Central memory CD8-positive, alpha-beta T cell (primary cell): ENCODE data around the gene GPR15LG.
"Not testable (repeated sequence)": the region's sequence is repeated elsewhere in the genome, so short reads cannot be mapped to it uniquely, and the experiment has no call there.

Experiments used
- ATAC-seq: fragments of 150-1000 bp; cut with Tn5 transposase; replicated peaks from 2 replicates; pipeline ENCODE4 v1.10.0; 2022; ENCODE audit warnings: mild to moderate bottlenecking, moderate FRiP score, moderate number of reproducible peaks; ENCODE audit not compliant: poor library complexity, severe bottlenecking; ENCODE audit errors: extremely low read depth
- DNase-seq, 2 donors: peaks; one replicate each; pipeline ENCODE4 v3.0.0; 2021; ENCODE audit warnings: low spot score in 2 of 2
- H3K27ac Mint-ChIP-seq: one replicate; pipeline ENCODE4 v1.8.0; 2022; ENCODE audit warnings: low read depth, mild to moderate bottlenecking, moderate library complexity, mixed read lengths
- H3K27me3 Mint-ChIP-seq: one replicate; pipeline ENCODE4 v1.8.0; 2022; ENCODE audit warnings: mixed read lengths
- H3K36me3 Mint-ChIP-seq: one replicate; pipeline ENCODE4 v1.8.0; 2022; ENCODE audit warnings: mild to moderate bottlenecking, moderate library complexity, mixed read lengths; ENCODE audit not compliant: insufficient read depth
- H3K4me1 Mint-ChIP-seq: one replicate; pipeline ENCODE4 v1.8.0; 2022; ENCODE audit warnings: mixed read lengths
- H3K4me3 Mint-ChIP-seq: one replicate; pipeline ENCODE4 v1.8.0; 2022; ENCODE audit warnings: mild to moderate bottlenecking, moderate library complexity, mixed read lengths
- H3K9me3 Mint-ChIP-seq: one replicate; pipeline ENCODE4 v1.8.0; 2022; ENCODE audit warnings: mixed read lengths

GPR15LG gene

DNA sequence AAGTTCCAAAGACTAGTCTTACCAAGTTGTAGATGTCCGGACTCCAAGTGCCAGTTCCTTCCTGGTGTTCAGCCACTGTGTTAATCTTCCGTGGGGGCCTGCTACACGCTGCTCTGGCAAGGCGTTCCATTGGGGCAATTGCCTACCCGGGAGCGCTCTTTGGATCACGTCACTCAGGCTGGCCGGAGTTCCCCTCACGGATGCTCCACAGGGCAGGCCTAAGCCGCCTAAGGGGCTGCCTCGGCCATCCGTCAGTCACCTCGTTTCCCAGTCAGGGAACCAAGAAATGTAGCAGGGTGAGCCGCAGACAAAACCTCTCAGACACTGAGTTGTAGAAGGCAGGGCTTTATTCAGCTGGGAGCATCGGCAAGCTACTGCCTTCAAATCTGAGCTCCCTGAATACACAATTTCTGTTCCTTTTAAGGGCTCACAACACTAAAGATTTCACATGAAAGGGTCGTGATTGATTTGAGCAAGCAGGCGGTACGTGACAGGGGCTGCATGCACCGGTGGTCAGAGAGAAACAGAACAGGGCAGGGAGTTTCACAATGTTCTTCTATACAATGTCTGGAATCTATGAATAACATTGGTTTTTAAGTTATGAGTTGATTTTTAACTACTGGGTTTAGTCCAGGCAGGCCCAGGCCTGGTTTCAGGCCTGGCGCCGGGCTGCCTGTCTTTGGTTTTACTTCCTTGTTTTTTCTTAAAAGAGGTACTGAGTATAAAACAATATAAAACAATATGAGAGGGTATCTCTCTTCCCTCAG, 1.7 kb upstream of the GPR15LG start:
- H3K4me3 Mint-ChIP-seq, DNase-seq: not testable (repeated sequence)

DNA sequence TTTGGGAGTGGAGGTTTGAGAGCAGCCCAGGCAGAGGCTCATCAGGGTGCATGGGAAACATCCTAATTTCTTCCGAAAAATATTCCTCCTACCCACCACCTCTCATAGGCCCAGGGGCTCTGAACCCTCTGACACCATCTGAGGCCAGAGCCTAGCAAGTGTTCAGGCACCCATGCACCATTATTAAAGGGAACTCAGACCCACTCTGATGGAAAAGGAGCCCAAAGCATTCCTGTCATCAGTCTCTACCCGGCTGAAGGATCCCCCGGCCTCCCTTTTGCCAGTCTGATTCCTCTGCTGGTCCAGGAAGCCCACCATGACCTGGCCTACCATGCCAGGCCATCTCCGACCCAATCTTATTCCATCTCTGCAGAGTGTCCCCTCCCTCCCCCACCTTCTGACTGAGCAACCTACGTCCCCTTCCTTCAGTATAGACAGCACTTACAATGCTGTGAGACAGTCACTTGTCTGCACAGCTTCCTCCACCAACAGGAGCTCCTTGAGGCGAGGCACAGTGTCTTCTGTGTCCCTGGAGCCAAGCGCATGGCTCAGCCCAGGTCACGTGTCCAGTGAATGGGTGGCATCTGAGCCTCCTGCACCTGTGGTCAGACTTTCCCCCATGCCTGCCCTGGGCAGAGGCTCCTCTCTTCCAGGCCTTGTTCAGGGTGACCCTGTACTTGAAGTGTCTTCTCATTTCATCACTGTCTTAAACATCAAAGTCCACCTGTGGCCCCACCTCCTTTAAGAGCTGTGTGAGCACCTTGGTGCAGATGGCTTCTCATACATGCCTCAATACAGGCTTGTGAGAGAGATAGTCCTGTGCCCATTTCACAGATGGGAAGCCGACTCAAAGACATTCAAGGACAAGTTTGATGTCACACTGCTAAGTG, 889 bp upstream of the GPR15LG start:
- no peaks in the 10 kb centered on the region for H3K9me3 Mint-ChIP-seq
- H3K27me3 Mint-ChIP-seq: no peaks in the 10 kb centered on the region
- ATAC-seq (no peak), DNase-seq (no peak)
- H3K27ac Mint-ChIP-seq: no peak overlapping the region
- no peak overlapping the region for H3K4me3 Mint-ChIP-seq
- no peaks in the 10 kb centered on the region for H3K36me3 Mint-ChIP-seq
- peaks cover 7% of the 10 kb centered on the region for H3K4me1 Mint-ChIP-seq

More for the DNA sequence above, 1.7 kb upstream of the GPR15LG start:
- H3K27me3 Mint-ChIP-seq, ATAC-seq, H3K27ac Mint-ChIP-seq, H3K9me3 Mint-ChIP-seq, H3K36me3 Mint-ChIP-seq, H3K4me1 Mint-ChIP-seq: not testable (repeated sequence)

DNA sequence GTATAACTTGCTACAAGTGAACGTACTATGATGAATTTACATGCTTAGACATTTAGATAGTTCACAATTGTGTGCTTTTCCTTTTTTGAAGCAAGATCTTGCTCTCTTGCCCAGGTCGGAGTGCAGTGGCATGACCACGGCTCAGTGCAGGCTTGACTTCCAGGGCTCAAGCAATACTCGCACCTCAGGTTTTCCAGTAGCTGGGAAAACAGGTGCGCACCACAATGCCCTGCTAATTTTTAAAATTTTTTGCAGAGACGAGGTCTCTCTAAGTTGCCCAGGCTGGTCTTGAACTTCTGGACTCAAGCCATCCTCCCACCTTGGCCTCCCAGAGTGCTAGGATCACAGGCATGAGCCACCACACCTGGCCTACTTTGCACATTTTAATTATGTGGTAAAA, 1.8 kb downstream of the GPR15LG start:
- no peaks in the 10 kb centered on the region for H3K27me3 Mint-ChIP-seq
- H3K4me1 Mint-ChIP-seq: peaks cover 7% of the 10 kb centered on the region
- H3K9me3 Mint-ChIP-seq: no peaks in the 10 kb centered on the region
- ATAC-seq: no peak
- H3K4me3 Mint-ChIP-seq: no peak overlapping the region
- no peaks in the 10 kb centered on the region for H3K36me3 Mint-ChIP-seq
- DNase-seq: no peak
- no peak overlapping the region for H3K27ac Mint-ChIP-seq

DNA sequence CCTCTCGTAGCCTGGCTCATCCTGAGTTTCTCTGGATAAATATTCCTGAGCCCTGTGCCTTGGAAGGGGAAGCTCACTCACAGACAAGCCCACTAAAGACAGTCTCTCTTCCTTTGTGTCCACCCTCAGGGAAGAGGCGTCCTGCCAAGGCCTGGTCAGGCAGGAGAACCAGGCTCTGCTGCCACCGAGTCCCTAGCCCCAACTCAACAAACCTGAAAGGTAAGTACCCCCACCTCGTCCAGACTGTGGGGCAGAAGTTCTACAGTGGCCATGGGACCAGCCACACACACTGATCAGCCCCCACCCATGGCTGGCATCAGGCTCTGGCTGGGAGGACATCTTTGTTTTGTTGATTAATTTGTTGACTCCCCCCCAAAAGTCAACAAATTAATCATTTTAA, 2.8 kb downstream of the GPR15LG start:
- ATAC-seq: no peak
- H3K27ac Mint-ChIP-seq: no peak overlapping the region
- peak overlapping the region; percentile 56 for H3K4me3 Mint-ChIP-seq
- no peaks in the 10 kb centered on the region for H3K9me3 Mint-ChIP-seq
- no peaks in the 10 kb centered on the region for H3K36me3 Mint-ChIP-seq
- H3K27me3 Mint-ChIP-seq: no peaks in the 10 kb centered on the region
- peaks cover 7% of the 10 kb centered on the region for H3K4me1 Mint-ChIP-seq
- no peak for DNase-seq

DNA sequence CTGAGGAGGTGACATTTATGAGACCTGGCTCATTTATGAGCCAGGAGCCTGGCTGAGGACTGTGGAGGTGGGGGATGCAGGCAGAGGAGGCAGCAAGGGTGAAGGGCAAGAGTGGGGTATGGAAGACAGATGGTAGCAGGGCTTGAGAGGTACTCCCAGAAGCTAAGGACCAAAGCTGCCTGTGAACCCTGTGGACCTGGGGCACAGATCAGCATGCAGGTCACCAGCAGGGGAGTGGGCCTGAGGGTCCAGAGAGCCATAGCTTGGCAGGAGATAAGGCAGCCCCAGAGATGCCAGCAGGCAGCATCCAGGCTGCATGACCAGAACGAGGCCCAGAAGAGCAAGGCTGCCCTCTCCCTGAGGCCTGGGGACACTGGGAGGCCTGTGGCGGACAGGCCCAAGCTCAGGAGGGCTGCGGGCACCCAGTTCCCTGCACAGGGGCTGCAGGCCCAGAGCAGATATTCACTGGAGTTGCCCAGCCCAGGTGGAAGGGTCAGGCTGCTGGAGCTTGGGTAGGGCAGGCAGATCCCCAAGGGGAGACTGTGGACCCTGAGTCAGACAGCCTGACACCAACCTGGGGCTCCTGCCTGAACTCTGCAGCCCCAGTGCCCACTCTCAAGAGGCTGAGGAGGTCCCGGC, 3.4 kb downstream of the GPR15LG start:
- H3K27ac Mint-ChIP-seq: no peak overlapping the region
- no peak for DNase-seq
- H3K4me3 Mint-ChIP-seq: peak overlapping the region; percentile 56
- ATAC-seq: no peak
- no peaks in the 10 kb centered on the region for H3K36me3 Mint-ChIP-seq
- H3K9me3 Mint-ChIP-seq: no peaks in the 10 kb centered on the region
- peaks cover 7% of the 10 kb centered on the region for H3K4me1 Mint-ChIP-seq
- H3K27me3 Mint-ChIP-seq: no peaks in the 10 kb centered on the region

DNA sequence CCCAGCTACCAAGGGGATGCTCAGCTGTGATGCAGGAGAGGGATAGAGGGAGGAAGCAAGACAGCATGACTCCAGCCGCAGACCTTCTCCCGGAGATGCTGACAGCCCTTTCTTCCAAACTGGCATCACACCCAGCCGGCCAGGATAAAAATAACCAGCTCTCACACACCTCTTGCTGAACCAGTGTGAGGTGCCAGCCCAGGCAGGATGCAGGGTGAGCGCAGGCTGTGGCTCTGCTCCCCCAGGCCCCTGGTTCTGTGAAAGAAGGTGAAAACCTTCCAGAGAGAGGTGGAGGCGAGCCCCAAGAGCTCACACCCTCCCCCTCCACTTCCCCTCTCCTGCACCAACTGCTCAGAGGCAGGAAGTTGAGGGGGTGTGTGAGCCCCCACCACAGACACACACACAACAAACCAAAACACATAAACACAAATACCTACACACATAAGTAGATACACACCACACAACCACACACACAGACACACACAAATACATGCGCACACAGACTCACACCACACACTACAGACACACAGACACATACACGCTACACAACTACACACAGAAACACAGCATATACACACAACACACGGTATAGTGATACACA, 4.0 kb downstream of the GPR15LG start:
- Mint-ChIP-seq H3K27me3 (no peaks in the 10 kb centered on the region), H3K4me1 (peaks cover 7% of the 10 kb centered on the region), H3K27ac (no peak overlapping the region), H3K9me3 (no peaks in the 10 kb centered on the region), H3K36me3 (no peaks in the 10 kb centered on the region), H3K4me3 (no peak overlapping the region)
- peak; percentile 96 for ATAC-seq
- peak; percentile 47 to 78 for DNase-seq

DNA sequence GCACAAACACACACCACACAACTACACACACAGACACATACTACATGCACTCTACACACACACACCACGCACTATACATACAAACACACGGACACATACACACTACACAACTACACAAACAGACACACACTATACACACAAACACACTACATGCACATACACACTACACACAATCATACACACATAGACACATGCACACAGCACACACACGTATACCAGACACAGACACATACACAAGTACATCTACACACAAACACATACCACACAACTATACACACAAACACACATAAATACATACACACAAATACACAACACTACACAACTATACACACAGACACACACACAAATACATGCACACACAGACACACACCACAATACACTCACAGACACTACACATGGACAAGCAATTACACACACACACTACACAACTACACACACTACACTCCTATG, 4.6 kb downstream of the GPR15LG start:
- H3K9me3 Mint-ChIP-seq: no peaks in the 10 kb centered on the region
- H3K27me3 Mint-ChIP-seq: no peaks in the 10 kb centered on the region
- ATAC-seq (no peak), DNase-seq (no peak)
- peaks cover 7% of the 10 kb centered on the region for H3K4me1 Mint-ChIP-seq
- H3K27ac Mint-ChIP-seq: no peak overlapping the region
- no peak overlapping the region for H3K4me3 Mint-ChIP-seq
- no peaks in the 10 kb centered on the region for H3K36me3 Mint-ChIP-seq

DNA sequence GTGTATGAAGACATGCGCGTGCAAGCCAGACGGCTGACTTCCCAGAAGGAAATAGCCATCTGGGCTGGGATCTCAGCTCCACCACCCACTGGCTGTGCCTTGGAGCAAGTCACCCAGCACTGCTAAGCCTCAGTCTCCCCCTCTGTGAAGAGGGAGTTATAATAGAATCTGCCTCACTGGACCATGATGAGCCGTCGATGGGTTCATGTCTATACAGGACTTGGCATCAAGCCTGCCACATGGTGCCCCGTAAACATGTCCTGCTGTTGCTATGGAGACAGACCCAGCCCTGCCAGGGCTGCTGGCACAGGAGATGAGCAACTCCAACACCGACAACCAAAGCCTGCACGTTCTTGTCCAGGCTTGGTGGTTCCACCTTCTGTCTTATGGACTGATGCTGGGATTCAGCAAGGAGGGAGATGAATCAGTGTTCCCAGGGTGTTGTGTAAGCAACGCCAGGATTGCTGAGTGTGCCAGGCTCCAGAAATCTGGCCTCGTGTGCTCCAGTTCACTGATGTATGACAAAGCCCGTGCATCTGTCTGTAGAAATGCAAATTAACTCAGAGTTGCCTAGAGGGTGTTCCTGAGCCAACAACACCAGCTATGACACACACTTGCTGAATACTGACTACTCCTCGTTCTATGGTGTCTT, 5.6 kb downstream of the GPR15LG start:
- ATAC-seq: peak; percentile 7
- no peaks in the 10 kb centered on the region for H3K27me3 Mint-ChIP-seq
- peak in 1 of 2 donors; percentile 39 for DNase-seq
- H3K9me3 Mint-ChIP-seq: no peaks in the 10 kb centered on the region
- H3K36me3 Mint-ChIP-seq: no peaks in the 10 kb centered on the region
- no peak overlapping the region for H3K27ac Mint-ChIP-seq
- H3K4me1 Mint-ChIP-seq: peaks cover 7% of the 10 kb centered on the region
- no peak overlapping the region for H3K4me3 Mint-ChIP-seq

DNA sequence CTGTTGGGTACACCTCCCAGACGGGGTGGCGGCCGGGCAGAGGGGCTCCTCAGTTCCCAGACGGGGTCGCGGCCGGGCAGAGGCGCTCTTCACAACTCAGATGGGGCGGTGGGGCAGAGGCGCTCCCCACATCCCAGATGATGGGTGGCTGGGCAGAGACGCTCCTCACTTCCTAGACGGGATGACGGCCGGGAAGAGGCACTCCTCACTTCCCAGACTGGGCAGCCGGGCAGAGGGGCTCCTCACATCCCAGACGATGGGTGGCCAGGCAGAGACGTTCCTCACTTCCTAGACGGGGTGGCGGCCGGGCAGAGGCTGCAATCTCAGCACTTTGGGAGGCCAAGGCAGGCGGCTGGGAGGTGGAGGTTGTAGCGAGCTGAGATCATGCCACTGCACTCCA, 6.8 kb downstream of the GPR15LG start:
- H3K4me1 Mint-ChIP-seq: peaks cover 13% of the 10 kb centered on the region
- H3K9me3 Mint-ChIP-seq, ATAC-seq, H3K27me3 Mint-ChIP-seq, H3K4me3 Mint-ChIP-seq, H3K27ac Mint-ChIP-seq, H3K36me3 Mint-ChIP-seq, DNase-seq: not testable (repeated sequence)

DNA sequence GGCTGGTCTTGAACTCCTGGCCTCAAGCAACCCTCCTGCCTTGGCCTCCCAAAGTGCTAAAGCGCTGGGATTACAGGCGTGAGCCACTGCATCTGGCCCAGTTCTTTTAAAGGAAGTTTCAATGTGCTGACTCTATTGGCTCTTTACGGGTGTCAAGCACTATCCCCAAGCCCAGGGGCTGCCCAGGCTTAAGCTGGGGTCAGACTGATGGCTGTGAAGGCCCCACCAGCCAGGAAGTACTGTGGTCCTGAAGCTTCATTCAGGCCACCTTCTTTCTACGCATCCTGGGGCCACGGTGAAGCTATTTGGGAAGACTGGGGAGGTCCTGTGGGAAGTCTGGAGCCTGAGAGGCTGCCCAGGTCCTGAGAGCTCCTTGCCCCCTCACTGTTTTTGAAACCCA, 8.0 kb downstream of the GPR15LG start:
- no peak overlapping the region for H3K27ac Mint-ChIP-seq
- peaks cover 10% of the 10 kb centered on the region for H3K4me1 Mint-ChIP-seq
- no peaks in the 10 kb centered on the region for H3K36me3 Mint-ChIP-seq
- H3K27me3 Mint-ChIP-seq: no peaks in the 10 kb centered on the region
- no peak for ATAC-seq
- no peak overlapping the region for H3K4me3 Mint-ChIP-seq
- DNase-seq: no peak
- H3K9me3 Mint-ChIP-seq: no peaks in the 10 kb centered on the region

DNA sequence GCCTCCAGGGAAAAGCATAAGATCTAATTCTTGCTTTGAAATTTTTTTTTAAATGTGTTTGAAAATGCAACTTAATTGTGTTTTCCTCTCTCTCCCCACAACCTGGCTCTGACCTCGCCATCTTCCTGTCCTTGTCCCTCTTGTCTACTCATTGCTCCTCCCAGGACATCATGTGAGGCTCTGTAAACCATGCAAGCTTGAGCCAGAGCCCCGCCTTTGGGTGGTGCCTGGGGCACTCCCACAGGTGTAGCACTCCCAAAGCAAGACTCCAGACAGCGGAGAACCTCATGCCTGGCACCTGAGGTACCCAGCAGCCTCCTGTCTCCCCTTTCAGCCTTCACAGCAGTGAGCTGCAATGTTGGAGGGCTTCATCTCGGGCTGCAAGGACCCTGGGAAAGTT, 10.9 kb downstream of the GPR15LG start:
- H3K4me1 Mint-ChIP-seq: peaks cover 5% of the 10 kb centered on the region
- H3K27ac Mint-ChIP-seq: no peak overlapping the region
- no peaks in the 10 kb centered on the region for H3K27me3 Mint-ChIP-seq
- no peak for DNase-seq
- H3K9me3 Mint-ChIP-seq: no peaks in the 10 kb centered on the region
- H3K36me3 Mint-ChIP-seq: no peaks in the 10 kb centered on the region
- no peak for ATAC-seq
- no peak overlapping the region for H3K4me3 Mint-ChIP-seq
